HepG2 (cell line): ENCODE results near the gene BIN1.

ENCODE experiments used
- CHD4 ChIP-seq: fragments of 200-600 bp; sonication (generic); IDR thresholded peaks from 2 replicates; pipeline ENCODE4 v1.7.0; 2017; ENCODE audit warnings: mild to moderate bottlenecking, low read length, borderline replicate concordance
- CTCF ChIP-seq: sonication (generic); formaldehyde crosslinking; IDR thresholded peaks from 2 replicates; pipeline ENCODE4 v1.5.0; 2020; ENCODE audit warnings: mild to moderate bottlenecking, missing genetic modification reagents, moderate library complexity
- GTF2F1 ChIP-seq: fragments of 150-350 bp; IDR thresholded peaks from 2 replicates; pipeline ENCODE4 v1.6.1; 2014; ENCODE audit warnings: low read length
- MAFK ChIP-seq, 2 experiments: IDR thresholded peaks in 1 of 2; conservative IDR thresholded peaks in 1 of 2; 2 replicates each; pipeline ENCODE4 v1.6.1; 2011; ENCODE audit warnings: improper control_type of control experiment in 2 of 2, low read length in 2 of 2
- MAZ ChIP-seq, 2 experiments: sonication (generic) in 1 of 2; formaldehyde crosslinking in 1 of 2; IDR thresholded peaks; 2 replicates each; pipeline versions ENCODE4 v1.5.0 to v1.6.1; 2012 to 2020; ENCODE audit warnings: low read depth in 2 of 2, mild to moderate bottlenecking in 2 of 2, borderline replicate concordance in 1 of 2, improper control_type of control experiment in 1 of 2, low read length in 1 of 2, missing genetic modification reagents in 1 of 2, moderate library complexity in 1 of 2
- MIXL1 ChIP-seq: IDR thresholded peaks from 2 replicates; pipeline ENCODE4 v1.6.1; 2016
- POLR2A ChIP-seq, 2 experiments: IDR thresholded peaks; 2 replicates each; pipeline ENCODE4 v1.6.1; 2011; ENCODE audit warnings: low read depth in 2 of 2, low read length in 2 of 2, mild to moderate bottlenecking in 1 of 2, moderate library complexity in 1 of 2; ENCODE audit not compliant: insufficient read depth in 1 of 2
- USF2 ChIP-seq, 2 experiments: sonication (generic) in 1 of 2; formaldehyde crosslinking in 1 of 2; IDR thresholded peaks; 2 replicates each; pipeline versions ENCODE4 v1.5.1 to v1.6.1; 2011 to 2020; ENCODE audit warnings: borderline replicate concordance in 1 of 2, low read depth in 1 of 2, low read length in 1 of 2, mild to moderate bottlenecking in 1 of 2, missing genetic modification reagents in 1 of 2, moderate library complexity in 1 of 2
- ZFP91 ChIP-seq: sonication (generic); formaldehyde crosslinking; IDR thresholded peaks from 2 replicates; pipeline ENCODE4 v1.9.0; 2022; ENCODE audit warnings: missing genetic modification reagents, mild to moderate bottlenecking, borderline replicate concordance
- ZSCAN20 ChIP-seq: sonication (generic); formaldehyde crosslinking; IDR thresholded peaks from 2 replicates; pipeline ENCODE4 v1.4.0; 2020; ENCODE audit warnings: missing genetic modification reagents, mild to moderate bottlenecking, borderline replicate concordance

- no peak for TF ChIP-seq ZSCAN20
- no peak for TF ChIP-seq CHD4
- no peak for TF ChIP-seq USF2 (IDR thresholded peaks at IDR 0.05; ENCODE audit: low read depth, low read length)
- no peak for TF ChIP-seq USF2 (CRISPR knock-in tag; IDR thresholded peaks at IDR 0.05; ENCODE audit: borderline replicate concordance)
- TF ChIP-seq CTCF (CRISPR knock-in tag) = no peak
- TF ChIP-seq GTF2F1 = no peak
- no peak for TF ChIP-seq MAZ (IDR thresholded peaks at IDR 0.05; ENCODE audit: borderline replicate concordance, low read depth, low read length)
- no peak for TF ChIP-seq MAZ (CRISPR knock-in tag; IDR thresholded peaks at IDR 0.05; ENCODE audit: low read depth)
- no peak for TF ChIP-seq MAFK (conservative IDR thresholded peaks at IDR 0.05 in 1 of 2, IDR thresholded peaks at IDR 0.05 in 1 of 2; ENCODE audit: low read length in 2 of 2)
- no peak for TF ChIP-seq ZFP91 (CRISPR knock-in tag)
- no peak for TF ChIP-seq MIXL1 (CRISPR knock-in tag)
- no peak for TF ChIP-seq POLR2A (IDR thresholded peaks at IDR 0.05; ENCODE audit: insufficient read depth in 1 of 2, low read depth in 2 of 2, low read length in 2 of 2)
These were observed 11.1 kb upstream of the BIN1 start for GRCh38 chr2:127118038-127118437.
